ENCODE measurements around the gene HIKESHI. TPM values are rescaled to one million over a fixed set of nuclear protein-coding genes. Genes with fewer than 3 reads are reported as not detected.

HIKESHI gene
- total RNA-seq, 4 donors from 2014 or later = 14.7 to 33.2 (median 28.2) TPM

GRCh38 chr11:86274999-86275398 is 27.0 kb upstream of the HIKESHI start:
- WGBS, 2 donors = 94 to 95% methylated on average over 4 of the region's 4 CpGs
- TF ChIP-seq POLR2A (IDR thresholded peaks at IDR 0.05) = no peak
- TF ChIP-seq, protein P1, sequence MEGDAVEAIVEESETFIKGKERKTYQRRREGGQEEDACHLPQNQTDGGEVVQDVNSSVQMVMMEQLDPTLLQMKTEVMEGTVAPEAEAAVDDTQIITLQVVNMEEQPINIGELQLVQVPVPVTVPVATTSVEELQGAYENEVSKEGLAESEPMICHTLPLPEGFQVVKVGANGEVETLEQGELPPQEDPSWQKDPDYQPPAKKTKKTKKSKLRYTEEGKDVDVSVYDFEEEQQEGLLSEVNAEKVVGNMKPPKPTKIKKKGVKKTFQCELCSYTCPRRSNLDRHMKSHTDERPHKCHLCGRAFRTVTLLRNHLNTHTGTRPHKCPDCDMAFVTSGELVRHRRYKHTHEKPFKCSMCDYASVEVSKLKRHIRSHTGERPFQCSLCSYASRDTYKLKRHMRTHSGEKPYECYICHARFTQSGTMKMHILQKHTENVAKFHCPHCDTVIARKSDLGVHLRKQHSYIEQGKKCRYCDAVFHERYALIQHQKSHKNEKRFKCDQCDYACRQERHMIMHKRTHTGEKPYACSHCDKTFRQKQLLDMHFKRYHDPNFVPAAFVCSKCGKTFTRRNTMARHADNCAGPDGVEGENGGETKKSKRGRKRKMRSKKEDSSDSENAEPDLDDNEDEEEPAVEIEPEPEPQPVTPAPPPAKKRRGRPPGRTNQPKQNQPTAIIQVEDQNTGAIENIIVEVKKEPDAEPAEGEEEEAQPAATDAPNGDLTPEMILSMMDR (IDR thresholded peaks at IDR 0.05) = no peak
- no peak overlapping the region for H3K4me3 ChIP-seq (ENCODE audit: low read depth, poor library complexity, severe bottlenecking)
- DNase-seq (ENCODE audit: low spot score in 2 of 2) = no peak
- intact Hi-C loops (cut with DNase I; ENCODE audit: low total_unique reads) = no loop called here

GRCh38 chr11:86275493-86276370 is 26.3 kb upstream of the HIKESHI start:
- intact Hi-C loops (cut with DNase I; ENCODE audit: low total_unique reads) = no loop called here
- DNase-seq (ENCODE audit: low spot score in 2 of 2) = no peak
- 94 to 95% methylated on average over 2 of the region's 2 CpGs for WGBS, 2 donors
- H3K4me3 ChIP-seq (ENCODE audit: low read depth, poor library complexity, severe bottlenecking) = no peak overlapping the region
- TF ChIP-seq, protein P1 (IDR thresholded peaks at IDR 0.05) = no peak
- no peak for TF ChIP-seq POLR2A (IDR thresholded peaks at IDR 0.05)

DNA sequence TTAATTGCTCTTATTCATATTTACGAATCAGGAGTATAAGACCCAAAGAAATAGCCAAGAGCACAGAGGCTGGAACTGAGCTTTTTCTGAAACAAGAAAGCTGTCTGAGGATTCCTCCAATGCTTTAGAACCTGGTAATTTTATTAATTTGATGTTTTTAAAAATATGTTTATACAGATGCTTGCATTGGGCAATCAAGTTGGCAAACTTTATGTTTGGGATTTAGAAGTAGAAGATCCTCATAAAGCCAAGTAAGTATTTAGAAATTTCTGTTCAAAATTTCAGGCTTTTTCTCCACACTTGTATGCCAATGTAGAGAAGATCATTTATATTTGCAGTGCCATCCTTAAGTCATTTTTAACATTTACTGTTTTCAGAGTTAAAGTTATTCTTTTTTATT is 24.3 kb upstream of the HIKESHI start:
- DNase-seq (ENCODE audit: low spot score in 2 of 2) = no peak
- 84 to 92% methylated on average over 1 of the region's 1 CpG for WGBS, 2 donors
- intact Hi-C loops (cut with DNase I; ENCODE audit: low total_unique reads) = no loop called here
- no peak for TF ChIP-seq POLR2A (IDR thresholded peaks at IDR 0.05)
- TF ChIP-seq, protein P1 (IDR thresholded peaks at IDR 0.05) = no peak
- H3K4me3 ChIP-seq (ENCODE audit: low read depth, poor library complexity, severe bottlenecking) = no peak overlapping the region

DNA sequence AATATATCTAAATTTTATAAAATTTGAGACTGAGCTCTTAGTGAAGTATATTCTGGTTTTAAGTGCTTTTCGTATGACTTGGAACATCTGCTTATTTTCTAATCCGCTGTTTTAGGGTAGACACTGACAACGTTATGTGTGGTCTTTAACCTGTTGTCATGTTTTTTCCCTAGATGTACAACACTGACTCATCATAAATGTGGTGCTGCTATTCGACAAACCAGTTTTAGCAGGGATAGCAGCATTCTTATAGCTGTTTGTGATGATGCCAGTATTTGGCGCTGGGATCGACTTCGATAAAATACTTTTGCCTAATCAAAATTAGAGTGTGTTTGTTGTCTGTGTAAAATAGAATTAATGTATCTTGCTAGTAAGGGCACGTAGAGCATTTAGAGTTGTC is 23.8 kb upstream of the HIKESHI start:
- WGBS, 2 donors = 71 to 75% methylated on average over 8 of the region's 8 CpGs

GRCh38 chr11:86279747-86280146 is 22.3 kb upstream of the HIKESHI start:
- no peak for DNase-seq (ENCODE audit: low spot score in 2 of 2)
- TF ChIP-seq, protein P1 (IDR thresholded peaks at IDR 0.05) = no peak
- no peak for TF ChIP-seq POLR2A (IDR thresholded peaks at IDR 0.05)
- no peak overlapping the region for H3K4me3 ChIP-seq (ENCODE audit: low read depth, poor library complexity, severe bottlenecking)
- WGBS, 2 donors = 94 to 99% methylated on average over 3 of the region's 3 CpGs
- intact Hi-C loops (cut with DNase I; ENCODE audit: low total_unique reads) = no loop called here

More for the DNA sequence above, 23.8 kb upstream of the HIKESHI start:
- intact Hi-C loops (cut with DNase I; ENCODE audit: low total_unique reads) = no loop called here
- DNase-seq (ENCODE audit: low spot score in 2 of 2) = no peak
- H3K4me3 ChIP-seq (ENCODE audit: low read depth, poor library complexity, severe bottlenecking) = no peak overlapping the region
- TF ChIP-seq, protein P1 (IDR thresholded peaks at IDR 0.05) = no peak
- TF ChIP-seq POLR2A (IDR thresholded peaks at IDR 0.05) = no peak
